HG03135 (cell line): ENCODE measurements around the gene TRIM28.
"Not testable (repeated sequence)": the region's sequence is repeated elsewhere in the genome, so short reads cannot be mapped to it uniquely, and the experiment has no call there.

ENCODE experiments used
- ATAC-seq: cut with Tn5 transposase; IDR thresholded peaks from one replicate; pipeline ENCODE4 v1.9.1; 2021; ENCODE audit warnings: mild to moderate bottlenecking, moderate library complexity; ENCODE audit not compliant: unreplicated experiment

Gene TRIM28

DNA sequence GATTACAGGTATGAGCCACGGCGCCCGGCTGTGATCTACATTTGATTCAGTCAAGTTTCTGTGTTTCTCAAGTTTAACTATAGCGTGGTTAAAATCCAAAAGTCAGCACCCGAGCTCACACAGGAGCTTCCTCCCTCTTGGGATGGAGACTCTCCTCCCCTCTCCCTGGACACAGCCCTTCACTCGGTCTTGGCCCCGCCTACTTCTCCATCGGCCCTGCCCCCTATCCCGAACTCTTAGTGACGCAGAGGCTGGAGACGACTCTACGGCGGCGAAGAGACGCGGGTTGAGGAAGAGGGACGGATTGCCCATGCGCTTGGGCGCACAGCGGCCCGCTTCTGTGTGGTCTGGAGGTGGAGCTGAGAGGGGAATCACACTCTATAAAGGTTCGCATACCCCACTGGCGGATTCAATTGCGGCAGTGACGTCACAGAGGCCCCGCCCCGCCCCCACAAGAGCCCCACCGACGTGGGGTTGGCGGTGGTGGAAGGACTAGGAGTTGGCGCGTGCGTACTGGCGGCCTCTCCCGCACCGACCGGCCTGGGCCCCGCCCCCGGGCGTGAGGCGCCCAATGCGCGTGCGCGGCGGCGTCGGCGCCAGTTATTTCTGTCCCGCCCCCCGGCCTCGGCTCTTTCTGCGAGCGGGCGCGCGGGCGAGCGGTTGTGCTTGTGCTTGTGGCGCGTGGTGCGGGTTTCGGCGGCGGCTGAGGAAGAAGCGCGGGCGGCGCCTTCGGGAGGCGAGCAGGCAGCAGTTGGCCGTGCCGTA is at the start of gene TRIM28:
Gene TRIM28, plus strand, starts transcription at position 239 of the 765 bp plus-strand sequence. CDS start 694 bp downstream, outside the sequence.
- peak; percentile 76 for ATAC-seq

DNA sequence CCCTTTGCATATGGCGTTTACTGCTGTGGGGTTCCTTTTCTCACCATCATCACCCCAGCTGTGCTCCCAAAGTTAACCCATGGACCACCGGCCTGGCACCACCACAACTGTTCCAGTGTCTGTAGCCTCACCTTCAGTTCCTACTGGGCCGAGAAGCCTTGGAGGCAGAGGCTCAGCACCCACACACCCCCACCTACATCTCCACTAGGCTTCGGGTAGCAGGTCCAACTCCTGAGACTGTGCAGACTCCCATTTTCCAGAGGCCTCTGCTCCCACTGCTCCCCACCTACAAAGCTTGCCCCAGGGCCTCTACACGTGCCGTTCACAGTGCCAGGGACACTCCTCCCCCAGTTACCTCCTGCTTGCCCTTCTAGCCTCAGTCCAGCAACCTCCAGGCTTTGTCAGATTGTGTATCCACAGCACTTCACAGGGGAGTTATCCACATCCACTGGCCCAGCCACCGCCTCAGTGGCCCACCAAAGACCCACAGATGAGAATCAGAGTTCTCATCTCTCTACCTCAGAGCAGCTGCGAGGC is 46.2 kb upstream of the TRIM28 start:
- no peak for ATAC-seq

DNA sequence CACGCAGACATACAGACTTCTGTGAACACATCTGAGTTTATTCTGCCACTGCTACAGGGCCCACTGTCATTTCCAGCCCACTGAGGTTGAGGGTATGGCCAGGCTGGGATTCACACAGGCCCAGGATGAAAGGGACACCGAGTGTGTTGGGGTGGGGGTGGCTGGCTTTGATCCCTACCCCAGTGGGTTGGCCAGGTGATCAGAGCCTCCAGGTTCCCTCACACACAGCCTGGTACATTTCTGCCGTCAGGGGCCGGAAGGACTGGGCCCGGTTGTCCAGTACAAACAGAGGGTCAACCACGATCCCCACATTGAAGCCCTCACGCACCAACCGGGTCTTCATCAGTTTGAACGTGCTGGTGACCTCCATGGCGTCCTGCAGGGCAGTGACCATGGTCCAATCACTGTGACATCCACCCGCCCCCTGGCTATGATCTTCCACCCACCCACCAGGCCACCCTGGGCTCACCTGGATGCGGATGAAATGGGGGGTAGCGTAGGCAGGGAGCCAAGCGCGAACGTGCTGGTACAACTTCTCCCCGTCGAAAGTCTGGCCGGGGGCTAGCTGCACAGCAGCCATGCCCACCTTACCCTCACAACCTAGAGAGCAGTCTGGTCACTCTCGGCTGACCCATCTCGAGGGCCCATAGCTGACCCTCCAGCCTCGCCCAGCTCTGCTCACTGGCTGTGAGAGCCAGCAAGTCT is 45.4 kb upstream of the TRIM28 start:
- ATAC-seq = peak; percentile 4

DNA sequence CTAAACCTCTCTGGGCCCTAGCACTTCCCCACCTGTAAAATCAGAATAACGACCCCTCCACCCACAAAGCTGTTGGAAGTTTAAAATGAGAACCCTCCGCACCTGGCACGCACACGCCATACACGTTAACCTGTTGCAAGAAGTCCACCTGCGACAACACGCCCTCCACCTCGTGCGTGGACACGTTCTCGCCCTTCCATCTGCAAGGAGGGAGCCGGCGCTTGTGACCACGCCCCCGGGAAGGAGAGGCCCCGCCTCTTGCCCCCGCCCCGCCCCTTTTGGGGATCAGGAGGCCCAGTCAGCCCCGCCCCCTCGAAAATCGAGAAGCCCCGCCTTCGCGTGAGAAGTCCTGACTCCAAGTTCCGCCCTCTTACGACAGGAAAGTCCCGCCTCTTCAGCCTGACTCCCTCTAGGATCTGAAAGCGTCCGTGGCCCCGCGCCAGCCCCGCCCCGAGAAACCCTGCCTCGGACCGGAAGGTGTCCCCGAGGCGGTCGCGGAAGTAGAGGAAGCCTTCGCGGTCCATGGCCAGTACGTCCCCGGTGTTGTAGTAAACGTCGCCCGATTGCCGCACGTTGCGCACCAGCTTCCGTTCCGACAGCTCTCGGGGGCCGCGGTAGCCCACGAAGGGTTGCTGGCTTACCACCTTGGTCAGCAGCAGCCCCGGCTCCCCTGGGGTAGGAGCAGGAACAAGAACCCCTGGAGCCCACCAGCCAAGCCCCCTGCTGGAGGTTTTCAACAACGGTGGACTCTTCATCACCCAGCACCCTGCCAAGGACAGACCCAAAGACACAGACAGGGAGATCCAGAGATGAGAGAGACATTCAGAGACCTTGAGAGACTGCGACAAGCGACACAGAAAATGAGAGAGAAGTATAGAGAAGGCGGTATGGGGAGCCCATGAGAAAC is 44.6 kb upstream of the TRIM28 start:
- peak; percentile 89 for ATAC-seq

DNA sequence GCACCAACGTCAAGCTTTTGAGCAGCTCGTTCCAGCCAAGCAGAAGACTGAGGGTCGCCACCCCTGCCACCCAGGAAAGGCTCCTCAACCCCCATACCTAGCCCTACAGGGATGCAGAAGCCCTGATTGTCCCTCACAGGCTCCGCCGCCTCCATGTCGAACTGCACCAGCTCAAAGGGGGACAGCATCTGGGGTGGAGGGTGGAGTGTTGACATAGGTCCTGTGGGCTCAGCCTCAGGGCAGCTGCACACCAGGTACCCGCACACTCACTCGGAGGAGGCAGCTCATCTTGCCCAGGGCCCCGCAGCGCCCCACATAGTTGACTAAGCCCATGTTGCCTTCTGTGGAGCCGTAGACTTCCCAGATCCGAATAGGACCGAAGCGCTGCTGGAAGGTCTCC is 43.6 kb upstream of the TRIM28 start:
- no peak for ATAC-seq

DNA sequence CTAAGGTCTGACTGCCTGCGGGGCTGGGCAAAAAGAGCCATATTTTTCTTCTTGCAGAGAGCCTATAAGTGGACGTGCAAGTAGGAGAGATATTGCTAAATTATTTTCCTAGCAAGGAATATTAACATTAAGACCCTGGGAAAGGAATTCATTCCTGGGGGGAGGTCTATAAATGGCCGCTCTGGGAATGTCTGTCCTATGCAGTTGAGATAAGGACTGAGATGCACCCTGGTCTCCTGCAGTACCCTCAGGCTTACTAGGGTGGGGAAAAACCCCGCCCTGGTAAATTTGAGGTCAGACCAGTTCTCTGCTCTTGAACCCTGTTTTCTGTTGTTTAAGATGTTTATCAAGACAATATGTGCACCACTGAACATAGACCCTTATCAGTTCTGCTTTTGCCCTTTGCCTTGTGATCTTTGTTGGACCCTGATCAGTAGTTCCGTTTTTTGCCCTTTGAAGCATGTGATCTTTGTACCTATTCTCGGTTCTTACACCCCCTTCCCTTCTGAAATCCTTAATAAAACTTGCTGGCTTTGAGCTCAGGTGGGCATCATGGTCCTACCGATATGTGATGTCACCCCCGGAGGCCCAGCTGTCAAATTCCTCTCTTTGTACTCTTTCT is 36.2 kb upstream of the TRIM28 start:
- ATAC-seq = not testable (repeated sequence)

DNA sequence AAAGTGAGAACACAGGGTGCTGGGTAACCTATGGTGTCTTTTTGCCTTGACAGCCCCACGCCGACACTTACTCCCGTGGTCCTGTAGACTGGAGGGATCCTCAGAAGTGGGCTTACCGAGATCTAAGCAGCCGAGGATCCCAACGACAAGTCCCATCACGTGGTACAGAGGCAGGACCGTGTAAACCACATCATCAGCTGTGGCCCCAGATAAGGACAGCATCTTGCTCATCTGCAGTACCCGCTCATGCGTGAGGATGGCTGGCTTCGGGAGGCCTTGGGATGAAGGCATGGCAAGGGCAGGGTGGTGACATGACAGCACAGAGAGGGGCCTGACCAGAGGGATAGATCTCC is 34.2 kb upstream of the TRIM28 start:
- ATAC-seq = no peak

DNA sequence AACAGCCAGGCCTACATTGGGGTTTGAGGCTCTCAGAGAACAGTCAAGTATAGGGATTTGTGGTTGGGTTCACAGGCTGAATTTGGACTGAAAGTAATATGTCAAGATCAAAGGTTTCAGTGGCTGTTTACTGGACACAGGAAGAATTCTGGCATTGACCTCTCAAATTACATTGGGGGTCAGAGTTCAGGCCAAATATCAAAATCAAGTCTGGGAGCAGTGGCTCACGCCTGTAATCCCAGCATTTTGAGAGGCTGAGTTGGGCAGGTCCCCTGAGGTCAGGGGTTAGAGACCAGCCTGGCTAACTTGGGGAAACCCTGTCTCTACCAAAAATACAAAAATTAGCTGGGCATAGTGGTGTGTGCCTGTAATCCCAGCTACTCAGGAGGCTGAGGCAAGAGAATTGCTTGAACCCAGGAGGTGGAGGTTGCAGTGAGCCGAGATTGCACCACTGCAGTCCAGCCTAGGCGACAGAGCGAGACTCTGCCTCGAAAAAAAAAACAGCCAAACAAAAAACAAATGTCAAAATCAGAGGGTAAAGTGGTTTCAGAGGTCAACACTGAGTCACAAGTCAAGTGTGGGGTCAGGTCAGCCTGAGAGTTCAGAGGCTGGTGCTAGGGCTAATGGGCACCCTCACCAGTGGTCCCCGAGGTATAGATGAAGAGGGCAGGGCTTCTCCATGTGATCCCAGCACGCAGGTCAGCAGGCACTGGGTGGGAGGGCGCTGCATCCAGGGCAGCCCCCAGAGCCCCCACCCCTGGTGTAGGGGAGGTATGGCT is 33.6 kb upstream of the TRIM28 start:
- ATAC-seq = no peak

DNA sequence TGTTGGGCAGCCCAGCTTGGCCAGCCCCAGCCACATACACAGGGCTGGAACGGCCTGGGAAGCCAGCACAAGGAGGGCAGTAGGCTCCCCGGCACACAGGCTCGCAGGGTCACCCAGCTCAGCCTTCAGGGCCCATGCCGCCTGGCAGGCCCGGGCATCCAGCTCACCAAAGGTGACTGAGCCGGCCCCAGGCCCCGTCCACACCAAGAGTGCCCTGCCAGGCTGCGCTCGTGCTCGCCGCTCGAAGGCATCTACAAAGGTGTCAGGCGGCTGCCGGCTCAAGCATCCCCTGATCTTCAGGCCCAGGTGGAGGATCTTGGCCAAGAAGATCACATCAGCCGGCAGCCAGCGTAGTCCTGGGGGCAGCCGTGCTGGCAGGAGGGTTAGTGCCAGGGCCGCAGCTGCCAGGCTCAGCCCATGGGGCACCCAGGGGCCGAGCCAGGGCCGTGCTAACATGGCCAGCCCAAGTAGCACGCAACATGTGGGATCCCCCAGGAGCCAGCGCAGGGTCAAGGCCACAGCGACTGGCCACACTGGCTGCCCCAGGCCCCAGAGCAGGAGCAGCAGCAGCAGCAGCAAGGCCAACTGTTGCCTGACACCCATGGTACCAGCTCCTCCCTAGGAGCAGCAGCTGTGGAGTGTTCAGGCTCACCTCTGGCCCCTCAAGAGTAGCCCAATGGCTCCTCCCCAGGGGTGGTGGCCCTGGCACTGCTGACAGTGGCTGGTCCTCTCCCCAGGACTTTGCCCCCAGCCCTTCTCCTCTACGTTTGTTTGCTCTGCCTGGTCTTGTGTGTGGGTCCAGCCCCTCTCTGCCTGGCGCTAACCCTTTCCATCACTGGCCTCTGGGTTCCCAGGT is 32.3 kb upstream of the TRIM28 start, which contains the start of gene SLC27A5:
Gene SLC27A5, minus strand, starts transcription at position 640 of the 856 bp plus-strand sequence. Its CDS starts 37 bp downstream, at position 603.
- no peak for ATAC-seq

DNA sequence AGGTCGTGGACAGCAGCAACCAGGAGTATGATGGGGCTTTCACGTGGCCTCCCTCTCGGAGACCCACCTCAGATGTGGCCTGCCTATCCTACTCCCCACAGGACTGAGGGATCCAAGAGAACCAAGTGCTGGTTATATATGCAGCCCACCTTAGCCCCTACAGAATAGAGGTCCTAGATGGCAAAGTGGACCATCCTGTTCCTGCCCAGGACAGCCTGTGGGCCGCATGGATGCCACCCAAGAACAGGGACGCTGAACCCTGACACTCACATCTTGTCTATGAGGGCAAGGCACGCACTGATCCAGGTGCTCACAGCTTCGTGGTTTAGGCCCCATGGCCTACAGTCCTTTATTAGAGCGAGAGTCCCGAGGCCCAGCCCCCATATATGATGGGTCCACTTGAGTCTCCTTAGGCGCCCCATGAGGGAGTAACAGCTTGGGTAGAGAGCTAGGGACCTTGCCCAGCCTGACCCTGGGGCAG is 30.6 kb upstream of the TRIM28 start:
- ATAC-seq = no peak

DNA sequence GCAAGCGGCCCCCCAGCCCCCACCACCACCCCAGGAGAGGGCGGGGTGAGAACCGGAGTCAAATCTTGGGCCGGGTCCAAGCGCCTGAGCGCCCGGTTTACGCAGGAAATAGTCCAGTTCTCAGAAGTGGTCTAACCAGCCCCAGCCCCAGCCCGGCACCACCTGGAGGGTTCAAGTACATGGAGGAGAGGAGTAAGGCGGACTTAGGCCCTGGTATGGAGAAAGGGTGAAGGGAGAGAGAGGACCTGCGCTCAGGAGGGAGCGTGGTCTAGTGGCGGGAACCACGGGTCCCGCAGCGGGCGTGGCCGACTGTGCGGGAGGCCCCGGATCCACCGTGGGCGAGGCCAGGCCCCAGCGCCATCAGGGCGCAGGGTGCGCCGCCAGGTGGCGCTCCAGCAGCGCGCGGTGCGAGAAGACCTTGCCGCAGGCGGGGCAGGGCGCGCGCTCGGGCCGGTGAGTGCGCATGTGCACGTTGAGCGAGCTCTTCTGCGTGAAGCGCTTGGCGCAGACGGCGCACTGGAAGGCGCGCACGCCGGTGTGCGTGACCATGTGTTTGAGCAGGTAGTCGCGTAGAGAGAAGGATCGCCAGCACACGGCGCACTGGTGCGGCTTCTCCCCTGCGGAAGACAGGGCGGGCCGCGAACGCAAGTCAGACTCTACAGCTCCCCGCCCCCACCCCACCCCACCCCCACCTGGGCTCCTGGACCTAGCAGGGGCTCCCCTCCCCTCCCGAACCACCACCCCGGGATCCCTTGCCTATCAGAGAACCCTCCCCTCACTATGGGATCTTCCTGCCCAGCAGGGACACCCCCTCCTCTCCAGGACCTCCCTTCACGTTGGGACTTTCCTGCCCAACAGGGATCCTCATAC is 29.9 kb upstream of the TRIM28 start:
- ATAC-seq = peak; percentile 73

DNA sequence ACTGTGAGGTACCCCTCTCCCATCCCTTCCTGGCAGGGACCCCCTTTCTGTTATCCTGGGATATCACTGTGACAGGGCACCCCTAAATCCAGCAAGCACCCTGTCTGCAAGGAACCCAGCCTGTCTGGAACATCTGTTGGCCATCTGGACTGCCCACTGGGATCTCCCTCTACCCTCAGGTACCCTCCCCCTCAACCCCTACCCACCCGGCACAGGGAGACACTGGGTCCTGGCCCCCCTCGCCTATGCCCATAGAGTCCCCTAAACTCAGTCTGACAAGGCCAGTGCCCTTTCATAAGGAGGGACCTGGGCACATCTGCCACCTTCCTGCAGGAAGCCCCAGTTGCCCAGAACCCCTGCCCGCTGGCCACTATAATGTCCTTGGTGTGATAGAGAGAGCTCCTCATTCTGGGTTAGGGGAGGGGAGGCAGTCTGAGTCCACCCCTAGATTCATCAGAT is 29.3 kb upstream of the TRIM28 start:
- no peak for ATAC-seq

DNA sequence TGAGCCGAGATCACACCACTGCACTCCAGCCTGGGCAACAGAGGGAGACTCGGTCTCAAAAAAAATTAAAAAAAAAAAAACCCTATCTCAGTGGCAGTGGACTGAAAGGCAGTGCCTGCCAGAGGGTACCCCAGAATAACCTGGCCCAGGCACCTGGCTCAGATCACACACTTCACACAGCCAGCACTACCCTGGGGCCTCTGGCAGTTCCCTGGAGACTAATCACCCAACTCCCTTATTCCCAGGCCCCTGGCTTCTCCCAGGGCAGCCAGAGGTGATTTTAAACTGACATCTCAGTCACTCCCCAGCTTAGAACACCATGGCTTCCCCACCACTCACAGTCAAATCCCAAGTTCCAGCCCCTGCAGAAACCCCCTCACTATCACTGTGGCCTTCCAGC is 28.6 kb upstream of the TRIM28 start:
- ATAC-seq = no peak

DNA sequence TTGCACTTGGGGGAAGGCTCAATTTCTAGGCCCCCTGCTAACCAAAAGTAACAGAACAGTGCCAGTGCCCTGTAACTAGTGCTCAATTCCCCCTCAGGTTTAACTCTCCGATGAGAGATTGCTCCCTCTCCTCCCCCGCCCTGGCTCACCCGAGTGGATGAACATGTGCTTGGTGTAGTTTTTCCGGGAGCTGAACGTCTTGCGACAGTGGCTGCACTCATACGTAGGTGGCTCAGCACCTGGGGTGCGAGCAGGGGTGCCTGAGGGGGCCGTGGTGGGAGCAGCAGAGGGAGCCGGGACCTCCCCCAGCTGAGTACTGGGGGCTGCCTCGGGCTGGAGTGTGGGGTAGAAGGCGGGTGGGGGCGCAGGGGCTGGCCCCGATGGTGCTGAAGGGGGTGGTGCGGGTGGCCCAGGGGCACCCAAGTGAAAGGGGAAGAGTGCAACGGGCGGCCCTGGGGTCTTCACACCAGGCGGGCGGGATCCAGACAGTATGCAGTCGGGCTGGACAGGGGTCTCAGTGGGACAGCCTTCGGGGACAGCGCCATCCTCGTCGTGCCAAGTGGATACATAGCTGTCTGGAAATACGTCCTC is 27.5 kb upstream of the TRIM28 start:
- no peak for ATAC-seq

DNA sequence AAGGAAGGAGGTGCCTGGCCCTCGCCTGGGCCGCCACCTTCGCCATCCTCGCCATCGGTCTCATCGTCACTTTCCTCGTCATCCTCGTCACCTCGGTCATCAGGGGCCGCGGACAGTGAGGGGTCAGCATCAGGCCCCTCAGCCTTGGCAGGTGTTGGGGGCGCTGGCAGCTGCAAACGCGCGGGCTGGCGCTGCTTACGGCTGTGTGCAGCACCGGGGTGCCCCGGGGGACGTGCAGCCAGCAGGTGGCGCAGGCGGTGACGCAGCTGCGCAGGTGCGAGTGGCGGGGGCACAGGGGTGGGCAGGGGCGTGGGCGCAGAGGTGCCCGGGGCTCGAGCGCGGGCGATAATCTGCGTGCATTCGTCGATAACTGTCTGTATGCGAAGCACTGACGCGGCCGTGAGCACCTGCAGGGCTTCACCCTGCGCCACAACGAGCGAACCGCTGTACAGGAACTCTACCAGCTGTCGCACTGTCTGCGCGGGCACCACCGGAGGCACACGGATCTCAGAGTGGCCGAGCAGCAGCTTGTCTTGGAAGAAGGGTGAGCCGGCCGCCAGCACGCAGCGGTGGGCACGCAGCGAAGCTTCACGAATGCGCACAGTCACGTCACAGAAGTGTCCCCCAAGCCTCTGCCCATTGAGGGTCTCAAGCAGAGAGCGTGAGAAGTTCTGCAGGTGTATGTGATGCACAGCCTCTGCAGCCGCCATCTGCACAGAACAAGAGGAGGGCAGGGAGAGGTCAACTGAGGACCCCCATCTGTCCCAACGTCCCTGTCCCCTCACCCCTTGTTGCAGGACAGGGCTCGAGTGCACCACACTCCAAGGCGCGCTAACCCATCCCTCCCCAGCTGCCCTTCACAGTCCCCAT is 26.7 kb upstream of the TRIM28 start:
- no peak for ATAC-seq
